Mesenteric fat pad (tissue), 1 donor: ENCODE measurements around the gene BIRC6. TPM values are rescaled to one million over a fixed set of nuclear protein-coding genes. Genes with fewer than 3 reads are reported as not detected.
"Not testable (repeated sequence)": the region's sequence is repeated elsewhere in the genome, so short reads cannot be mapped to it uniquely, and the experiment has no call there.

Experiments used
- DNase-seq: peaks from one replicate; pipeline ENCODE4 v3.0.0-alpha.2; 2020; ENCODE audit warnings: low spot score
- total RNA-seq: library from RNA; stranded (reverse); fragmentation: NEBNext Ultra II Directional; extraction: Animal tissue kit (Norgen Biotek cat#: 25700); gene quantifications from one replicate; pipeline ENCODE4 v1.2.1, GENCODE V29; 2021
- donor health status: DM: yes; HTN: yes; CAD: no.

BIRC6 gene
- total RNA-seq, 1 donor from 2014 or later, result 98.7 TPM

- no peak for DNase-seq
Observed at GRCh38 chr2:32504877-32505478, 148.2 kb downstream of the BIRC6 start.

- no peak for DNase-seq
Observed at GRCh38 chr2:32506446-32506845, 149.6 kb downstream of the BIRC6 start.

GRCh38 chr2:32514946-32515345, 158.1 kb downstream of the BIRC6 start:
- DNase-seq, result no peak

- no peak for DNase-seq
Observed at GRCh38 chr2:32516567-32516966, 159.7 kb downstream of the BIRC6 start.

GRCh38 chr2:32522770-32523169, 165.9 kb downstream of the BIRC6 start:
- DNase-seq, result no peak

- DNase-seq, result no peak
Observed at GRCh38 chr2:32523686-32524085, 166.9 kb downstream of the BIRC6 start.

GRCh38 chr2:32532341-32532740, 175.5 kb downstream of the BIRC6 start:
- no peak for DNase-seq

- no peak for DNase-seq
Observed at GRCh38 chr2:32532961-32533360, 176.1 kb downstream of the BIRC6 start.

GRCh38 chr2:32534831-32535230, 178.0 kb downstream of the BIRC6 start:
- no peak for DNase-seq

GRCh38 chr2:32538735-32539134, 181.9 kb downstream of the BIRC6 start:
- no peak for DNase-seq

- not testable (repeated sequence) for DNase-seq
Observed at GRCh38 chr2:32552483-32552882, 195.7 kb downstream of the BIRC6 start.

- DNase-seq, result no peak
Observed at GRCh38 chr2:32553829-32554432, 197.1 kb downstream of the BIRC6 start.

GRCh38 chr2:32558492-32558891, 201.7 kb downstream of the BIRC6 start:
- DNase-seq, result no peak

- DNase-seq, result no peak
Observed at GRCh38 chr2:32559136-32559535, 202.3 kb downstream of the BIRC6 start.

- DNase-seq, result no peak
Observed at GRCh38 chr2:32562906-32563305, 206.1 kb downstream of the BIRC6 start.

GRCh38 chr2:32564417-32565035, 207.7 kb downstream of the BIRC6 start:
- no peak for DNase-seq

- no peak for DNase-seq
Observed at GRCh38 chr2:32565902-32566301, 209.1 kb downstream of the BIRC6 start.

GRCh38 chr2:32572030-32572429, 215.2 kb downstream of the BIRC6 start:
- no peak for DNase-seq

- no peak for DNase-seq
Observed at GRCh38 chr2:32572737-32573136, 215.9 kb downstream of the BIRC6 start.

GRCh38 chr2:32591669-32592463, 235.0 kb downstream of the BIRC6 start:
- DNase-seq, result no peak

- no peak for DNase-seq
Observed at GRCh38 chr2:32594573-32594972, 237.8 kb downstream of the BIRC6 start.

- DNase-seq, result no peak
Observed at GRCh38 chr2:32611366-32611765, 254.5 kb downstream of the BIRC6 start.
